PFSK-1 (cell line): ENCODE results near the gene SNX33.

Source experiments
- FOXP2 ChIP-seq: optimal IDR thresholded peaks from 2 replicates; pipeline ENCODE3; 2011; ENCODE audit warnings: borderline replicate concordance, control low read depth, inconsistent platforms; ENCODE audit not compliant: insufficient read depth; ENCODE audit errors: extremely low read length, extremely low read depth
- POLR2AphosphoS5 ChIP-seq: IDR thresholded peaks from 2 replicates; pipeline ENCODE4 v1.6.1; 2012; ENCODE audit warnings: low read depth, mild to moderate bottlenecking, control low read depth, low read length, moderate library complexity
- REST ChIP-seq, 2 experiments: IDR thresholded peaks; 2 replicates each; pipeline versions ENCODE4 v1.6.1 to v1.8.0; 2011 to 2012; ENCODE audit warnings: low read depth in 2 of 2, low read length in 2 of 2, control low read depth in 1 of 2, inconsistent platforms in 1 of 2, mild to moderate bottlenecking in 1 of 2, moderate library complexity in 1 of 2; ENCODE audit not compliant: insufficient read depth in 1 of 2
- SIN3A ChIP-seq: IDR thresholded peaks from 2 replicates; pipeline ENCODE4 v1.6.1; 2012; ENCODE audit warnings: mild to moderate bottlenecking, low read length, moderate library complexity, borderline replicate concordance; ENCODE audit not compliant: insufficient read depth
- TAF1 ChIP-seq: IDR thresholded peaks from 2 replicates; pipeline ENCODE4 v1.6.1; 2012; ENCODE audit warnings: low read length, control low read depth, borderline replicate concordance; ENCODE audit not compliant: insufficient read depth

Gene SNX33

GRCh38 chr15:75641179-75641503, 6.6 kb upstream of the SNX33 start:
- TF ChIP-seq POLR2AphosphoS5 (no peak), SIN3A (no peak), TAF1 (no peak), FOXP2 (no peak), REST (IDR thresholded peaks at IDR 0.05; ENCODE audit: insufficient read depth in 1 of 2, low read depth in 2 of 2, low read length in 2 of 2) (no peak)

- TF ChIP-seq SIN3A (no peak), POLR2AphosphoS5 (no peak), REST (IDR thresholded peaks at IDR 0.05; ENCODE audit: insufficient read depth in 1 of 2, low read depth in 2 of 2, low read length in 2 of 2) (no peak), TAF1 (no peak), FOXP2 (no peak)
Measured at GRCh38 chr15:75641603-75642002, 6.1 kb upstream of the SNX33 start.

GRCh38 chr15:75644376-75644775, 3.3 kb upstream of the SNX33 start:
- TF ChIP-seq FOXP2, result no peak

- no peak for TF ChIP-seq FOXP2
- TF ChIP-seq REST (IDR thresholded peaks at IDR 0.05; ENCODE audit: insufficient read depth in 1 of 2, low read depth in 2 of 2, low read length in 2 of 2), result no peak
- no peak for TF ChIP-seq TAF1
- TF ChIP-seq POLR2AphosphoS5, result no peak
- no peak for TF ChIP-seq SIN3A
Measured at GRCh38 chr15:75646112-75646943, 1.4 kb upstream of the SNX33 start.

- TF ChIP-seq POLR2AphosphoS5, result no peak
- TF ChIP-seq SIN3A, result no peak
- no peak for TF ChIP-seq REST (IDR thresholded peaks at IDR 0.05; ENCODE audit: insufficient read depth in 1 of 2, low read depth in 2 of 2, low read length in 2 of 2)
- TF ChIP-seq TAF1, result no peak
- TF ChIP-seq FOXP2, result no peak
Measured at GRCh38 chr15:75646944-75647364, 758 bp upstream of the SNX33 start.
